ENCODE data around the gene ZBTB8OS.
A peak's percentile ranks its signal among the peaks of the same experiment; 100 is the strongest.
"Not testable (repeated sequence)": the region's sequence is repeated elsewhere in the genome, so short reads cannot be mapped to it uniquely, and the experiment has no call there.

ZBTB8OS gene

DNA sequence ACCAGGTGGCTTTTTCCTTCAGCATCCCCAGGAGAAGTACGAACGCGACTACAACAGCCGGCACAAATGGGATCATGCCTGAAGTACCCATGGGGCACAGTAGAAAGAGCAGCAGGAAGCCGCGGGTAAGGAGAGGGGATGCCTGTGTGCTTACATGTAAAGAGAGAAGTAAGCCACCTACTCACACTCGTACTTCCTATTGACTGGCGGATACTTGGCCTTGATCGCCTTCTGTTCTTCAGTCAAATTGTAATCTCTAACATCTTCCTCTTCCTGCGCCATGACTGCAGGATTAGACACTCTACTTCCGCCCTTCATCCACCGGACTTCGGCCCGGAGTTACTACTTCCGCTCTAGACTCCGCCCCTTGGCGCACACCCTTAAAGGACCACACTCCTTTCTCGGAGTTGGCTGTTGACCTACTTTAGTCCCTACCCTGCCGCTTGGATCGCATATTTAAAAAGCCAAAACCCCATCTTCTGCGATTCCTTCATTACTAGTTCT, at the start of gene ZBTB8OS:
Gene ZBTB8OS (minus strand): TSS at position 303 of the 504 bp plus-strand sequence. CDS start 21 bp downstream, at position 282.
- peak; percentile 97 for DNase-seq

DNA sequence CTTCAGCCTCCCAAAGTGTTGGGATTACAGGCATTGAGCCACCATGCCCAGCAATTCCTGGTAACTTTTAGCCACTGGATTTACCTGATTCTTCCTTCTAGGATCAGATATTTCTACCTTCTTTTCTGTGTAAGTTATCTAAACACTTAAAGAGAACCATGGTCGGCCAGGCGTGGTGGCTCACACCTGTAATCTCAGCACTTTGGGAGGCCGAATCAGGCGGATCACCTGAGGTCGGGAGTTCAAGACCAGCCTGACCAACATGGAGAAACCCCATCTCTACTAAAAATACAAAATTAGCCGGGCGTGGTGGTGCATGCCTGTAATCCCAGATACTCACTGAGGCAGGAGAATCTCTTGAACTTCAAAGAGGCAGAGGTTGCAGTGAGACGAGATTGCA, 46.6 kb upstream of the ZBTB8OS start:
- DNase-seq: not testable (repeated sequence)

DNA sequence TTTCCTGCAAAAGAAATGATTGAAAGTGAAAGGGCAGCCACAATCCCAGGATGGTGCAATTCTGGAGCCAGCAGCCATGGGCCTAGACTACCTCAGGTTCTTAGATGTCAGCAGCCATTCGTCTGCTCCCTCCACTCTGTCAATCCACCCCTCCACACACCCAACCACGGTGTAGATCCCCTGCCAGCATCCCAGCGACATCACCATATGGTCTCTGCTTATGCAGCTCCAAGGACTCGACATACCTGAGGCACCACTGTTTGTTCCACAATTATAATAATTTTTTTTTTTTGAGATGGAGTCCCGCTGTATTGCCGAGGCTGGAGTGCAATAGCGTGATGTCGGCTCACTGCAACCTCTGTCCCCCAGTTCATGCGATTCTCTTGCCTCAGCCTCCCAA, 45.7 kb upstream of the ZBTB8OS start:
- no peak for DNase-seq

DNA sequence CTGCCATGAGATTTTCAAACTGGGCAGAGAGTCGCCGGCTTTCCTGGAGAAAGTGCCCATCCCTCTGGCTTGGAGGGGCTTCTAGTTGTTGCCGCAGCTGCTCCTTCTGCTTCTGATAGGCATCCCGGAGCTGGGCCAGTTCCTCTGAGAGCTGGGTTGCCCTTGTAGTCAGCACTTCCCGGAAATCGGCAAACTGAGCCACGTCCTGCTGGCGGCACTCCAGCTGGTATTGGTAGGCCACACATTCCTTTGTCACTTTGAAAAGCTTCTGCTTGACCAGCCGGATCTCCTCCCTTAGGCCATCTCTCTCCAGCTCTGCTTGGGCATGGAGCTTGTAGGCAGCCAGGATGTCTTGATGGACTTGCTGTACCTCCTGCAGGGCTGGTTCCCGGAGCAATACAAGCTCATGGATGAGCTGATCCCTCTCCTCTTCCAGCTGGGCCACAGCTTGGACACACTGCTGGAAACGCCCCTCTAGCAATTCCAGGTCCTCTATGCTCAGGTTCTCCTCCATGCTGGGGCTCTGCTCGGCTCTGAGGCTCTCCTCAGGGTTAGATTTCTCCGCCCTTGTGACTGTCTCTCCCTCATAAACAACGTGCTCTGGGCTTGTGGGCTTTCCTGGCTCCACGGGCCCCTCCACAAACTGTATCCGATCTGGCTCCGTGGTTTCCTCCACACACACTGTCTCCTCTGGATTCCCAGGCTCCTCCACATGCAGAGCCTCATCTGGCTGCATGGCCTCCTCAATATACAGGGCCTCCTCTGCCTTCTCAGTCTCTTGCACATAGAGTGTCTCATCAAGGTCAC, 45.0 kb upstream of the ZBTB8OS start:
- DNase-seq: no peak

- no peak for DNase-seq
Observed at GRCh38 chr1:32693455-32694174, 43.3 kb upstream of the ZBTB8OS start.

DNA sequence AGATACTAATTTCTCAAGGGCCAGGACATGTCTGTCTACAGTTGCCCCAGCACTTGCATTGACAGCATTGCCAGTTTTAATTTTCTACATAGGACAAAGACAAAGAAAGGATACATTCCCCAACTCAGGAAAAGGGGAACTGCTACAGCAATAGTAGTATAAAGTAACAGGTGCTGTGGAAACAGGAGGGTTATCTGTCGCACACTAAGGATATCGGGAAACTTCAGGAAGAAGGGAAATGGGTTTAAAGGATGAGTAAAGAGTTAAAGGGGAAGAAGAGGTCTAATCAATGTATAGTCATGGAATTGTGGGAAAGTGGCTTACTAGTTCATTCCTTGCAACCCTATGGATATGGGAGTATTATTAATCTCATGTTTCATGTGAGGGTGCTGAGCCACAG, 36.0 kb upstream of the ZBTB8OS start:
- DNase-seq: no peak

GRCh38 chr1:32685498-32685897, 35.1 kb upstream of the ZBTB8OS start:
- no peak for DNase-seq

DNA sequence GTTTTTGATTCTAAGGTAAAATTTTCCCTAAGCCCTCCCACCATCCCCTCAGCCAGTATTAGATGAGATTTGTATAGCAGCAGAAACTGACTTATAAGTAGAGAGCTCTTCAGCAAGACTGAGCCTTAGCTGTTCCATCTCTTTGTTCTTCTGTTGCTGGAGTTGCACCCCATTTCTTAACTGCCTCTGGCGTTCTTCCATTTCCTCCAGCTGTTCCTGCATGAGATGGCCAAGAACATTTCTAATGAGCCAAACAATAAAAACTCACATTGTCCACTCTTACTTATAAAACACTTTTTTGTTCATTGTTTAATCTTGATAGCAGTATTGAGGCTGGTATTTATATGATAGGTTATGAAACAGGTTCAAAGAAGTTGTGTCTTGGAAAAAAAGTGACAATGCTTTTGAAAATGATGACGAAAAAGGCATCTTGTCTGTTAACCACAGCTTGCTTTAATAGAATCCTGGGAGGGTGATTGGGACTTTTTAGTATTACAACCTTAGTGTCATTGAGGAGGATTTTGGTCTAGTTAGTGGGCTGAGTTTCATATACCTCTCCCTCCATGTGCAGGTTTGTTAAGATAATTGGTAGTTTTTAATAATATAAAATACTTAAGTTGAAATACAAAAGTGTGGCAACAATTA, 33.9 kb upstream of the ZBTB8OS start:
- DNase-seq: no peak

DNA sequence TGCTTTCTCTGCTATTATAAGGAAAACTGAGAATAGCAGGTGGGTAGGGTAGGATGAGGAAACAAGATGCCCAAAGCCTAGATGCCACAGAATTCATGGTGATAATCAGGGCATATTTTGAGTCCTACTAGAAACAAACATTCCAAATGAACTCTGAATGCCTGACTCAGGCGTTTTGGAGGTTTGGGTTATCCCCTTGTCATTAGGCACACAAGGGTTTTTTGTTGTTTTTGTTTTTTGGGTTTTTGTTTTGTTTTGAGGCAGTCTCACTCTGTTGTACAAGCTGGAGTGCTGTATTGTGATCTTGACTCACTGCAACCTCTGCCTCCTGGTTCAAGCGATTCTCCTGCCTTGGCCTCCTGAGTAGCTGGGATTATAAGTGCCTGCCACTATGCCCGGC, 33.0 kb upstream of the ZBTB8OS start:
- DNase-seq: no peak

DNA sequence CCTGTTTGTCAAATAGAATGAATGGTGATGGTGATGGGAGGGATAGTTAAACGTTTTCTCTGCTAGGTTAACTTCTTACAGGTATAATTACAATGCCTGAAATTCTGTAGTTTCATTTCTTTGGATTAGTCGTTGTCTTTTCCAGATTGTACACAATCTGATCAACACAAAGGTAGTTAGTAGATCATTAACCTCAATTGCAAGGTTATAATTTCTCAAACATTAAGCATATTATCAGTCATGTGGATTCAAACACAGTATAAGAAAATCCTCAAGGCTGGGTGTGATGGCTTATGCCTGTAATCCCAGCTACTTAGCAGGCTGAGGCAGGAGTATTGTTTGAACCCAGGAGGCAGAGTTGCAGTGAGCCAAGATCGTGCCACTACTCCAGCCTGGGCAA, 31.6 kb upstream of the ZBTB8OS start:
- no peak for DNase-seq

- no peak for DNase-seq
Observed at GRCh38 chr1:32681509-32681908, 31.2 kb upstream of the ZBTB8OS start.

DNA sequence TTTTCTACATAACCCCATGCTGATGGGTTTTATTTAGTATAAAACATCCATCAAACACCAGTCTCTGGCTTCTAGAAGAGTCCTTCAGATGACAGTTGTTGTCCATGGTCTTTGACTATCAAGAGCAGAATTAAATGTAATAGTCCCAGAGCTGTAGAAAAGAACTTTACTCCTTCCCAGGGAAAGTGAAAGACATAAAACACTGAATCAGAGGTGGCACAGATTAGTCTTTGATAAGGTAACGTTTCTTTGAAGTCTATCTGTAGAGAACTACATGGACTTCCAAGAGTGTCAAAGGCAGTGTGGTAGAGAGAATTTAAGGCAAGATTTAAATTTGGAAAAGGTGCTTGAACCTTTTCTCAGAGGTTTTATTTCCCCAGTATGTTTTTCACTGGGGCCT, 30.3 kb upstream of the ZBTB8OS start:
- no peak for DNase-seq

DNA sequence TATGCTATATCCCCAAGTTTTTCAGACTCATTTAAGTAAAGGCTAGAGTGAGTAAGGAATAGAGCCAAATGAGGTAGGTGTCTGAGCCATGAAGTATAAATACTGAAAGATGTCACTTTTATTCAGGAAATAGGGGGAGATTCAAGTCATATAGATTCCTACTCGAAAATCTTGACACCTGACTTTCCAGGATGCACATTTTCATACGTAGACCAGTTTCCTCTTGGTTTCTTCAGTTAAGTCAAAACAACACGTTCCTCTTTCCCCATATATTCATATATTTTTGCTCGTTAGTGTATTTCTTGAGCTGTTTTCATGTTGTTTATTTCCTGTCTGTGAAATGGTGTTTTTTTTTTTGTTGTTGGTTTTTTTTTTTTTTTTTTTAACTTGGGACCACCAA, 29.6 kb upstream of the ZBTB8OS start:
- DNase-seq: not testable (repeated sequence)

GRCh38 chr1:32676945-32677344, 26.6 kb upstream of the ZBTB8OS start:
- DNase-seq: no peak

GRCh38 chr1:32668716-32669115, 18.4 kb upstream of the ZBTB8OS start:
- not testable (repeated sequence) for DNase-seq

GRCh38 chr1:32666901-32667566, 16.7 kb upstream of the ZBTB8OS start:
- no peak for DNase-seq

GRCh38 chr1:32665915-32666314, 15.6 kb upstream of the ZBTB8OS start:
- no peak for DNase-seq

- no peak for DNase-seq
Observed at GRCh38 chr1:32659581-32659980, 9.2 kb upstream of the ZBTB8OS start.

- DNase-seq: no peak
Observed at GRCh38 chr1:32652244-32652962, 2.1 kb upstream of the ZBTB8OS start.

DNA sequence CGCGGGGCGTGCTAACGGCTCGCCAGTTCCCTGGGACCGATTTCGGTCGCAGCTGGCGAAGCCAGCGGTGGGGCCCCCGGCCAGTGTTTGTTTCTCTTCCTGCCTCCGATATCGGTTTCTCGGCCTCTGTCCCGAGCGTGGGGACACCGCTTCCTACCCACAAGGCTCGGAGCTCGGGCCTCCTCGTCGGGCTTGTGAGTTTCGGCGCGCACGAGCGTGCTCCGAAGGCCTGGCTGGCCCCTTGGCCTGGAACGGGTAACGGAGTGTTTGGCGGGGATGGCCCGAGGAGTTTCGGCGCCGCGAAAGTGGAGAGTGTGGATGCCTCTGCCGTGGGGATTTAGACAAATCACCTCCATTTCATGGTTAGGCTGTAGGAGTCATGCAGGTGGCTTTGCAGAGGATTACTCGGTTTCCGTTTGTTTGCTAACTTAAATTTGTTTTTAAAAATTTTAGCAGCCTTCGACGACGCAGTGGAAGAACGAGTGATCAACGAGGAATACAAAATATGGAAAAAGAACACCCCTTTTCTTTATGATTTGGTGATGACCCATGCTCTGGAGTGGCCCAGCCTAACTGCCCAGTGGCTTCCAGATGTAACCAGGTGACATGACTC, 1.2 kb upstream of the ZBTB8OS start:
- DNase-seq: no peak

- peak; percentile 100 for DNase-seq
Observed at GRCh38 chr1:32650752-32651460, 556 bp upstream of the ZBTB8OS start, which contains the start of gene RBBP4. TSS of gene RBBP4 (plus strand) at chr1:32651208. CDS start at chr1:32651307, 99 bp downstream.
